ENCODE results near the gene SLC35E1. TPM values are rescaled to one million over a fixed set of nuclear protein-coding genes. Genes with fewer than 3 reads are reported as not detected.
A peak's percentile ranks its signal among the peaks of the same experiment; 100 is the strongest.

Gene SLC35E1
- total RNA-seq, 1 experiment from 2014 or later, result 49.1 TPM

DNA sequence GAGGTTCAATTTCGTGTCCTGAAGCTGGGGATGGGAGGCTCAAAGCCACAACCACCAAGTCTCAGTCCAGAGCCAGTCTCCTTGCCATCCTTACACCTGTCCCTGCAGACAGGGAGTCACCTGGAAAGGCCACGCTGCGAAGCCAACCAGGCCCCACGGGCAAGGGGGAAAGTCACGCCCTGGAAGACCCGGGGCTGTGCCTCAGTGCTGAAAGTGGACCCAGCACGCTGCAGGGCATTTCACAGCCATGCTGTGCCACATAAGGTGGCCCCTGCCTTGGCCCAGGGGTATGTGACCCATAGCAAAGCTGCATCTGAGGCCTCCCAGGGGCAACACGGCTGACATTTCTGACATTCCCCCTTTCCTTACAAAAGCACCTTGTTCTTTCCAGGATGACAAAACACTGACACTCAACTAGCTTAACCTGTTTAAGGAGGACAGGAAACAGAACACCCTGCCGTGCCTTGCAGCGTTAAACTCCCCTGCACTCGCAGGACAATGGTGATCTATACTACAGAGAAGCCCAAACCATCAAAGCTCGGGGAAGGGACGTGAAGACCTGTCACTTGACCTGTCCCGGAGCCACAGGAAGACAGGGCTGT, 44.8 kb downstream of the SLC35E1 start:
- peaks cover 32% of the 10 kb centered on the region for H3K79me2 ChIP-seq (ENCODE audit: insufficient read depth, low read length)

More for the DNA sequence above, 44.8 kb downstream of the SLC35E1 start:
- Histone ChIP-seq H3K4me3 (replicated peaks in 1 of 2; ENCODE audit: low read depth in 1 of 2, low read length in 2 of 2) (no peak overlapping the region), H3K4me2 (ENCODE audit: low read length) (no peak overlapping the region), H3K9me3 (ENCODE audit: control insufficient read depth in 1 of 2, insufficient read depth in 1 of 2, low read depth in 1 of 2, low read length in 2 of 2) (no peaks in the 10 kb centered on the region), H4K20me1 (ENCODE audit: insufficient read depth) (no peaks in the 10 kb centered on the region), H3K9me2 (ENCODE audit: insufficient read depth) (no peaks in the 10 kb centered on the region), H3K4me1 (ENCODE audit: control insufficient read depth in 1 of 2, insufficient read depth in 2 of 2, low read length in 2 of 2) (no peaks in the 10 kb centered on the region), H3K9ac (ENCODE audit: low read length) (no peak overlapping the region), H3K27ac (ENCODE audit: low read depth, low read length) (no peak overlapping the region), H3K36me3 (ENCODE audit: control insufficient read depth in 1 of 2, insufficient read depth in 2 of 2, low read length in 2 of 2) (peaks cover 57 to 85% of the 10 kb centered on the region in 2 experiments; a peak in 3 of 4 replicates), H2AFZ (ENCODE audit: low read depth, low read length, poor library complexity, severe bottlenecking) (no peak overlapping the region), H3K27me3 (ENCODE audit: insufficient read depth, low read length) (no peaks in the 10 kb centered on the region)
- intact Hi-C loops (cut with micrococcal nuclease), result no loop called here
- ChIA-PET CTCF (no interaction called here), RAD21 (ENCODE audit: low non-redundant PET in 1 of 2, low total read pairs in 2 of 2, uncharacterized antibody in 2 of 2, unreplicated experiment in 2 of 2) (no interaction called here), POLR2A (no interaction called here)
- DNase-seq (ENCODE audit: low read depth, low spot score) (no peak), ATAC-seq (no peak)
- BruUV-seq (replicated peaks), result TSS peak; percentile 31
- TF ChIP-seq, protein P1, sequence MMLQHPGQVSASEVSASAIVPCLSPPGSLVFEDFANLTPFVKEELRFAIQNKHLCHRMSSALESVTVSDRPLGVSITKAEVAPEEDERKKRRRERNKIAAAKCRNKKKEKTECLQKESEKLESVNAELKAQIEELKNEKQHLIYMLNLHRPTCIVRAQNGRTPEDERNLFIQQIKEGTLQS (IDR thresholded peaks at IDR 0.05), result no peak
- TF ChIP-seq ZNF274 (IDR thresholded peaks at IDR 0.05; ENCODE audit: low read depth, low read length), result no peak
- TF ChIP-seq, protein P2, sequence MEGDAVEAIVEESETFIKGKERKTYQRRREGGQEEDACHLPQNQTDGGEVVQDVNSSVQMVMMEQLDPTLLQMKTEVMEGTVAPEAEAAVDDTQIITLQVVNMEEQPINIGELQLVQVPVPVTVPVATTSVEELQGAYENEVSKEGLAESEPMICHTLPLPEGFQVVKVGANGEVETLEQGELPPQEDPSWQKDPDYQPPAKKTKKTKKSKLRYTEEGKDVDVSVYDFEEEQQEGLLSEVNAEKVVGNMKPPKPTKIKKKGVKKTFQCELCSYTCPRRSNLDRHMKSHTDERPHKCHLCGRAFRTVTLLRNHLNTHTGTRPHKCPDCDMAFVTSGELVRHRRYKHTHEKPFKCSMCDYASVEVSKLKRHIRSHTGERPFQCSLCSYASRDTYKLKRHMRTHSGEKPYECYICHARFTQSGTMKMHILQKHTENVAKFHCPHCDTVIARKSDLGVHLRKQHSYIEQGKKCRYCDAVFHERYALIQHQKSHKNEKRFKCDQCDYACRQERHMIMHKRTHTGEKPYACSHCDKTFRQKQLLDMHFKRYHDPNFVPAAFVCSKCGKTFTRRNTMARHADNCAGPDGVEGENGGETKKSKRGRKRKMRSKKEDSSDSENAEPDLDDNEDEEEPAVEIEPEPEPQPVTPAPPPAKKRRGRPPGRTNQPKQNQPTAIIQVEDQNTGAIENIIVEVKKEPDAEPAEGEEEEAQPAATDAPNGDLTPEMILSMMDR (IDR thresholded peaks at IDR 0.05 in 2 of 3, conservative IDR thresholded peaks at IDR 0.05 in 1 of 3; ENCODE audit: borderline replicate concordance in 1 of 3, insufficient read depth in 1 of 3, low read depth in 2 of 3, low read length in 2 of 3), result no peak
- TF ChIP-seq EZH2phosphoT487 (IDR thresholded peaks at IDR 0.05; ENCODE audit: borderline replicate concordance), result no peak
- TF ChIP-seq RAD21 (IDR thresholded peaks at IDR 0.05; ENCODE audit: low read depth), result no peak
- TF ChIP-seq SIN3A (IDR thresholded peaks at IDR 0.05; ENCODE audit: low read depth), result no peak
- no peak for TF ChIP-seq JUND (IDR thresholded peaks at IDR 0.05)
- TF ChIP-seq, protein P3, sequence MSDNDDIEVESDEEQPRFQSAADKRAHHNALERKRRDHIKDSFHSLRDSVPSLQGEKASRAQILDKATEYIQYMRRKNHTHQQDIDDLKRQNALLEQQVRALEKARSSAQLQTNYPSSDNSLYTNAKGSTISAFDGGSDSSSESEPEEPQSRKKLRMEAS (IDR thresholded peaks at IDR 0.05), result no peak
- TF ChIP-seq YY1 (IDR thresholded peaks at IDR 0.05; ENCODE audit: extremely low read depth, insufficient replicate concordance, low read depth, low read length), result no peak
- TF ChIP-seq, protein P4, sequence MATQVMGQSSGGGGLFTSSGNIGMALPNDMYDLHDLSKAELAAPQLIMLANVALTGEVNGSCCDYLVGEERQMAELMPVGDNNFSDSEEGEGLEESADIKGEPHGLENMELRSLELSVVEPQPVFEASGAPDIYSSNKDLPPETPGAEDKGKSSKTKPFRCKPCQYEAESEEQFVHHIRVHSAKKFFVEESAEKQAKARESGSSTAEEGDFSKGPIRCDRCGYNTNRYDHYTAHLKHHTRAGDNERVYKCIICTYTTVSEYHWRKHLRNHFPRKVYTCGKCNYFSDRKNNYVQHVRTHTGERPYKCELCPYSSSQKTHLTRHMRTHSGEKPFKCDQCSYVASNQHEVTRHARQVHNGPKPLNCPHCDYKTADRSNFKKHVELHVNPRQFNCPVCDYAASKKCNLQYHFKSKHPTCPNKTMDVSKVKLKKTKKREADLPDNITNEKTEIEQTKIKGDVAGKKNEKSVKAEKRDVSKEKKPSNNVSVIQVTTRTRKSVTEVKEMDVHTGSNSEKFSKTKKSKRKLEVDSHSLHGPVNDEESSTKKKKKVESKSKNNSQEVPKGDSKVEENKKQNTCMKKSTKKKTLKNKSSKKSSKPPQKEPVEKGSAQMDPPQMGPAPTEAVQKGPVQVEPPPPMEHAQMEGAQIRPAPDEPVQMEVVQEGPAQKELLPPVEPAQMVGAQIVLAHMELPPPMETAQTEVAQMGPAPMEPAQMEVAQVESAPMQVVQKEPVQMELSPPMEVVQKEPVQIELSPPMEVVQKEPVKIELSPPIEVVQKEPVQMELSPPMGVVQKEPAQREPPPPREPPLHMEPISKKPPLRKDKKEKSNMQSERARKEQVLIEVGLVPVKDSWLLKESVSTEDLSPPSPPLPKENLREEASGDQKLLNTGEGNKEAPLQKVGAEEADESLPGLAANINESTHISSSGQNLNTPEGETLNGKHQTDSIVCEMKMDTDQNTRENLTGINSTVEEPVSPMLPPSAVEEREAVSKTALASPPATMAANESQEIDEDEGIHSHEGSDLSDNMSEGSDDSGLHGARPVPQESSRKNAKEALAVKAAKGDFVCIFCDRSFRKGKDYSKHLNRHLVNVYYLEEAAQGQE (IDR thresholded peaks at IDR 0.05; ENCODE audit: low read depth), result no peak
- TF ChIP-seq, protein P5, sequence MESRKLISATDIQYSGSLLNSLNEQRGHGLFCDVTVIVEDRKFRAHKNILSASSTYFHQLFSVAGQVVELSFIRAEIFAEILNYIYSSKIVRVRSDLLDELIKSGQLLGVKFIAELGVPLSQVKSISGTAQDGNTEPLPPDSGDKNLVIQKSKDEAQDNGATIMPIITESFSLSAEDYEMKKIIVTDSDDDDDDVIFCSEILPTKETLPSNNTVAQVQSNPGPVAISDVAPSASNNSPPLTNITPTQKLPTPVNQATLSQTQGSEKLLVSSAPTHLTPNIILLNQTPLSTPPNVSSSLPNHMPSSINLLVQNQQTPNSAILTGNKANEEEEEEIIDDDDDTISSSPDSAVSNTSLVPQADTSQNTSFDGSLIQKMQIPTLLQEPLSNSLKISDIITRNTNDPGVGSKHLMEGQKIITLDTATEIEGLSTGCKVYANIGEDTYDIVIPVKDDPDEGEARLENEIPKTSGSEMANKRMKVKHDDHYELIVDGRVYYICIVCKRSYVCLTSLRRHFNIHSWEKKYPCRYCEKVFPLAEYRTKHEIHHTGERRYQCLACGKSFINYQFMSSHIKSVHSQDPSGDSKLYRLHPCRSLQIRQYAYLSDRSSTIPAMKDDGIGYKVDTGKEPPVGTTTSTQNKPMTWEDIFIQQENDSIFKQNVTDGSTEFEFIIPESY (IDR thresholded peaks at IDR 0.05; ENCODE audit: extremely low read depth, insufficient replicate concordance, low read length), result no peak
- TF ChIP-seq CBX3 (IDR thresholded peaks at IDR 0.05; ENCODE audit: low read depth), result no peak
